MM.1S (cell line): ENCODE measurements around the gene XPNPEP1.

ENCODE experiments used
- DNase-seq: peaks from one replicate; pipeline ENCODE4 v3.0.0-alpha.2; 2015
- H2AFZ ChIP-seq: fragments of 300-600 bp; sonication (generic); 2 replicates; pipeline ENCODE4 v1.6.0; 2016; ENCODE audit warnings: antibody characterized with exemption, low read length
- H3F3A ChIP-seq: fragments of 300-600 bp; sonication (generic); 2 replicates; pipeline ENCODE4 v1.6.1; 2016; ENCODE audit warnings: mild to moderate bottlenecking, antibody characterized with exemption, low read length, moderate library complexity, mixed read lengths; ENCODE audit not compliant: insufficient read depth
- H3K27ac ChIP-seq: fragments of 300-600 bp; sonication (generic); 2 replicates; pipeline ENCODE4 v1.5.1; 2016; ENCODE audit warnings: mild to moderate bottlenecking, low read length
- H3K27me3 ChIP-seq: fragments of 300-600 bp; sonication (generic); replicated peaks from 2 replicates; pipeline ENCODE4 v1.6.0; 2016; ENCODE audit warnings: low read length; ENCODE audit not compliant: insufficient read depth
- H3K36me3 ChIP-seq: fragments of 300-600 bp; sonication (generic); replicated peaks from 2 replicates; pipeline ENCODE4 v1.6.1; 2016; ENCODE audit warnings: mild to moderate bottlenecking, low read length, mixed read lengths; ENCODE audit not compliant: insufficient read depth
- H3K4me1 ChIP-seq: fragments of 300-600 bp; sonication (generic); 2 replicates; pipeline ENCODE4 v1.6.1; 2016; ENCODE audit warnings: low read length, mixed read lengths
- H3K4me2 ChIP-seq: fragments of 300-600 bp; sonication (generic); 2 replicates; pipeline ENCODE4 v1.6.0; 2016; ENCODE audit warnings: low read depth, low read length
- H3K4me3 ChIP-seq: fragments of 300-600 bp; sonication (generic); 2 replicates; pipeline ENCODE4 v1.5.1; 2016; ENCODE audit warnings: low read length, mixed read lengths
- H3K79me2 ChIP-seq: fragments of 300-600 bp; sonication (generic); 2 replicates; pipeline ENCODE4 v1.6.1; 2016; ENCODE audit warnings: mixed run types, low read length, mixed read lengths
- H3K9ac ChIP-seq: fragments of 300-600 bp; sonication (generic); 2 replicates; pipeline ENCODE4 v1.6.1; 2016; ENCODE audit warnings: low read length, mixed read lengths
- H3K9me2 ChIP-seq: fragments of 300-600 bp; sonication (generic); replicated peaks from 2 replicates; pipeline ENCODE4 v1.6.1; 2016; ENCODE audit warnings: mild to moderate bottlenecking, low read length, mixed read lengths; ENCODE audit not compliant: insufficient read depth
- H3K9me3 ChIP-seq: fragments of 300-600 bp; sonication (generic); replicated peaks from 2 replicates; pipeline ENCODE4 v1.6.1; 2016; ENCODE audit warnings: mild to moderate bottlenecking, low read length, mixed read lengths; ENCODE audit not compliant: insufficient read depth
- H4K20me1 ChIP-seq: fragments of 300-600 bp; sonication (generic); 2 replicates; pipeline ENCODE4 v1.6.1; 2016; ENCODE audit warnings: mild to moderate bottlenecking, low read length, moderate library complexity, mixed read lengths; ENCODE audit not compliant: insufficient read depth
- EZH2 ChIP-seq: fragments of 300-600 bp; sonication (generic); optimal IDR thresholded peaks from 2 replicates; pipeline ENCODE3; 2017; ENCODE audit warnings: low read depth, mild to moderate bottlenecking, antibody characterized with exemption, low read length, mixed read lengths
- EZH2phosphoT487 ChIP-seq: fragments of 300-600 bp; sonication (generic); IDR thresholded peaks from 2 replicates; pipeline ENCODE4 v1.6.1; 2018; ENCODE audit warnings: antibody characterized with exemption, low read length
- TF ChIP-seq, protein P1 (sequence below): fragments of 300-600 bp; sonication (generic); IDR thresholded peaks from 2 replicates; pipeline ENCODE4 v1.5.1; 2016; ENCODE audit warnings: antibody characterized with exemption, low read length, mixed read lengths

Gene XPNPEP1

DNA sequence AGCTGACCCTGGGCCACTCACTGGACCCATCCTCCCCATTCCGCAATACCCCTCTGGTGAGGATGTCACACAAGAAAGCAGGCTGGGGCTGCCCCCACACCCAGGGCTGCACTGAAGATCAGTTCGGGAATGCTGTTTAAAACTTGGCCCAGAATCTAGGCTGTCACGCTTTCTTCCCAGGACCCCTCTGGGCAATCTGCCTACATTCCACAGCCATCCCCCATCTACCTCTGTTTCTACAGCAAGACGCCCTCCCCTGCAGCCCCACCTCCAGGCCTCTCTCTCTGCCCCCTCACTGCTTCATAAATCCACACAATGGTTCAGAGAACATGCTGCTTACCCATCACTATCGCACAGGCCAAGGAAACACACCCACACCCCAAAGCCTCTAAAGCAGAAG is 36.1 kb downstream of the XPNPEP1 start:
- Histone ChIP-seq H3K9ac (no peak overlapping the region), H3K4me1 (peaks cover 4% of the 10 kb centered on the region), H3K9me3 (no peaks in the 10 kb centered on the region), H3K27me3 (no peaks in the 10 kb centered on the region), H3K27ac (no peak overlapping the region), H2AFZ (no peak overlapping the region), H3K79me2 (peaks cover 7% of the 10 kb centered on the region; the same call in 1 of the 2 replicates), H3K4me3 (no peak overlapping the region), H4K20me1 (no peaks in the 10 kb centered on the region), H3K9me2 (no peaks in the 10 kb centered on the region), H3K36me3 (no peaks in the 10 kb centered on the region), H3K4me2 (no peak overlapping the region), H3F3A (0 out of 2 replicates have a peak, but pooled peaks cover 1% of the 10 kb centered on the region)
- DNase-seq: no peak
- TF ChIP-seq, protein P1, sequence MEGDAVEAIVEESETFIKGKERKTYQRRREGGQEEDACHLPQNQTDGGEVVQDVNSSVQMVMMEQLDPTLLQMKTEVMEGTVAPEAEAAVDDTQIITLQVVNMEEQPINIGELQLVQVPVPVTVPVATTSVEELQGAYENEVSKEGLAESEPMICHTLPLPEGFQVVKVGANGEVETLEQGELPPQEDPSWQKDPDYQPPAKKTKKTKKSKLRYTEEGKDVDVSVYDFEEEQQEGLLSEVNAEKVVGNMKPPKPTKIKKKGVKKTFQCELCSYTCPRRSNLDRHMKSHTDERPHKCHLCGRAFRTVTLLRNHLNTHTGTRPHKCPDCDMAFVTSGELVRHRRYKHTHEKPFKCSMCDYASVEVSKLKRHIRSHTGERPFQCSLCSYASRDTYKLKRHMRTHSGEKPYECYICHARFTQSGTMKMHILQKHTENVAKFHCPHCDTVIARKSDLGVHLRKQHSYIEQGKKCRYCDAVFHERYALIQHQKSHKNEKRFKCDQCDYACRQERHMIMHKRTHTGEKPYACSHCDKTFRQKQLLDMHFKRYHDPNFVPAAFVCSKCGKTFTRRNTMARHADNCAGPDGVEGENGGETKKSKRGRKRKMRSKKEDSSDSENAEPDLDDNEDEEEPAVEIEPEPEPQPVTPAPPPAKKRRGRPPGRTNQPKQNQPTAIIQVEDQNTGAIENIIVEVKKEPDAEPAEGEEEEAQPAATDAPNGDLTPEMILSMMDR: no peak
- no peak for TF ChIP-seq EZH2
- TF ChIP-seq EZH2phosphoT487: no peak

- Histone ChIP-seq H3K27me3 (no peaks in the 10 kb centered on the region), H3F3A (no peaks in the 10 kb centered on the region), H3K4me3 (no peak overlapping the region), H3K9me2 (no peaks in the 10 kb centered on the region), H3K27ac (no peak overlapping the region), H4K20me1 (no peaks in the 10 kb centered on the region), H2AFZ (no peak overlapping the region), H3K36me3 (no peaks in the 10 kb centered on the region), H3K4me1 (no peaks in the 10 kb centered on the region), H3K9me3 (no peaks in the 10 kb centered on the region), H3K79me2 (peaks cover 2% of the 10 kb centered on the region; the same call in 1 of the 2 replicates), H3K4me2 (no peak overlapping the region), H3K9ac (no peak overlapping the region)
- no peak for TF ChIP-seq EZH2
- no peak for TF ChIP-seq EZH2phosphoT487
- TF ChIP-seq, protein P1: no peak
- no peak for DNase-seq
These were observed 36.5 kb downstream of the XPNPEP1 start for GRCh38 chr10:109886781-109887140.

DNA sequence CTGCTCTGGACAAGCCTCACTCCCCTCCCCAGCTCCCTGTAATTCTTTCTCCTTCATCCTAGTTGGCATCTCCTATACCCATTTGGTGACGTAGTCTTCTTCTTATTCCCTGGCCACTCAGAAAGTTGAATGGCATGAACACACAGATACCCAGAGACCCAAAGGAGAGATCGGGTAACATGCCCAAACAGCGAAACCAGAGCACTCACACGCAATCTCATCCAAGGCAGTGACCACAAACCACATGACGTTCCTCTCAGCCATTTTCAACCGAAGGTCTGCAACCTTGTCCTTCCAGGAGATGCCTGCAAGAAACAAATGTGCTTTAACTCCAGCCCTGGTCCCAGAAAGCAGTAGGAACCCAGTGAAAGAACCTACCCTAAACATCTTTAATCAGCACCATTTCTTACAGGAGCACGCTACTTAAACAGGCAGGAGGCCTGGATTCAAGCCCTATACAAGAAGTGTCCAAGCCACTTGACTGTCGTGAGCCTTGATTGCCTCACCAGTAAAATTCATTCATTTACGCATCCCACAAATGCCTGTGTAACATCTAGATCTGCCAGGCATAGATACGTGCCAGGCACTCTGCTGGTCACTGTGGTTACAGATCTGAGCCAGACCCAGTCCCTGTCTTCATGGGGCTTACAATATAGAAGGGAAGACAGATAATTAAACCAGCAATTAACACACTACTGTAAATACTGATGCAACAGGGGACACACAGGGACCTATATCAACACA is 37.1 kb downstream of the XPNPEP1 start:
- Histone ChIP-seq H3K9me2 (no peaks in the 10 kb centered on the region), H3F3A (no peaks in the 10 kb centered on the region), H3K4me1 (no peaks in the 10 kb centered on the region), H3K9ac (no peak overlapping the region), H4K20me1 (no peaks in the 10 kb centered on the region), H3K27ac (no peak overlapping the region), H3K27me3 (no peaks in the 10 kb centered on the region), H3K4me2 (no peak overlapping the region), H2AFZ (no peak overlapping the region), H3K4me3 (no peak overlapping the region), H3K36me3 (no peaks in the 10 kb centered on the region), H3K9me3 (no peaks in the 10 kb centered on the region), H3K79me2 (no peaks in the 10 kb centered on the region)
- no peak for TF ChIP-seq EZH2phosphoT487
- TF ChIP-seq EZH2: no peak
- TF ChIP-seq, protein P1: no peak
- no peak for DNase-seq
